ENCODE data around the gene TTC21A.

The TTC21A gene

GRCh38 chr3:39099738-39100499 is 7.6 kb upstream of the TTC21A start:
- Histone ChIP-seq H3K4me3 (ENCODE audit: low read depth in 1 of 2, low read length in 2 of 2) (no peak overlapping the region), H3K9ac (ENCODE audit: low read length) (no peak overlapping the region), H3K9me3 (ENCODE audit: low read length) (no peaks in the 10 kb centered on the region), H3K36me3 (ENCODE audit: insufficient read depth, low read length) (peaks cover 54% of the 10 kb centered on the region), H3K4me1 (ENCODE audit: insufficient read depth, low read length) (peaks cover 10% of the 10 kb centered on the region), H3K27me3 (ENCODE audit: control insufficient read depth in 1 of 2, insufficient read depth in 2 of 2, low read length in 2 of 2) (no peaks in the 10 kb centered on the region), H3K27ac (ENCODE audit: low read depth, low read length) (no peak overlapping the region)

- Histone ChIP-seq H3K27me3 (ENCODE audit: control insufficient read depth in 1 of 2, insufficient read depth in 2 of 2, low read length in 2 of 2) (no peaks in the 10 kb centered on the region), H3K36me3 (ENCODE audit: insufficient read depth, low read length) (peaks cover 48% of the 10 kb centered on the region)
These were observed 7.0 kb upstream of the TTC21A start for GRCh38 chr3:39100500-39100886.

GRCh38 chr3:39101022-39101689 is 6.3 kb upstream of the TTC21A start:
- Histone ChIP-seq H3K4me3 (ENCODE audit: low read depth in 1 of 2, low read length in 2 of 2) (no peak overlapping the region), H3K27ac (ENCODE audit: low read depth, low read length) (no peak overlapping the region), H3K27me3 (ENCODE audit: control insufficient read depth in 1 of 2, insufficient read depth in 2 of 2, low read length in 2 of 2) (no peaks in the 10 kb centered on the region), H3K9ac (ENCODE audit: low read length) (no peak overlapping the region), H3K9me3 (ENCODE audit: low read length) (no peaks in the 10 kb centered on the region), H3K4me1 (ENCODE audit: insufficient read depth, low read length) (peaks cover 21% of the 10 kb centered on the region), H3K36me3 (ENCODE audit: insufficient read depth, low read length) (peaks cover 42% of the 10 kb centered on the region)

More at GRCh38 chr3:39100500-39100886, 7.0 kb upstream of the TTC21A start:
- Histone ChIP-seq H3K9me3 (ENCODE audit: low read length) (no peaks in the 10 kb centered on the region), H3K27ac (ENCODE audit: low read depth, low read length) (no peak overlapping the region), H3K4me3 (ENCODE audit: low read depth in 1 of 2, low read length in 2 of 2) (no peak overlapping the region), H3K4me1 (ENCODE audit: insufficient read depth, low read length) (peaks cover 14% of the 10 kb centered on the region), H3K9ac (ENCODE audit: low read length) (no peak overlapping the region)

- Histone ChIP-seq H3K27ac (ENCODE audit: low read depth, low read length) (no peak overlapping the region), H3K4me3 (ENCODE audit: low read depth in 1 of 2, low read length in 2 of 2) (no peak overlapping the region), H3K4me1 (ENCODE audit: insufficient read depth, low read length) (peaks cover 25% of the 10 kb centered on the region), H3K36me3 (ENCODE audit: insufficient read depth, low read length) (peaks cover 27% of the 10 kb centered on the region), H3K9me3 (ENCODE audit: low read length) (no peaks in the 10 kb centered on the region), H3K27me3 (ENCODE audit: control insufficient read depth in 1 of 2, insufficient read depth in 2 of 2, low read length in 2 of 2) (no peaks in the 10 kb centered on the region), H3K9ac (ENCODE audit: low read length) (no peak overlapping the region)
These were observed 4.8 kb upstream of the TTC21A start for GRCh38 chr3:39102504-39103323.

- Histone ChIP-seq H3K36me3 (ENCODE audit: insufficient read depth, low read length) (peaks cover 21% of the 10 kb centered on the region), H3K4me1 (ENCODE audit: insufficient read depth, low read length) (peaks cover 29% of the 10 kb centered on the region), H3K27me3 (ENCODE audit: control insufficient read depth in 1 of 2, insufficient read depth in 2 of 2, low read length in 2 of 2) (no peaks in the 10 kb centered on the region), H3K4me3 (ENCODE audit: low read depth in 1 of 2, low read length in 2 of 2) (no peak overlapping the region), H3K9me3 (ENCODE audit: low read length) (no peaks in the 10 kb centered on the region), H3K9ac (ENCODE audit: low read length) (no peak overlapping the region), H3K27ac (ENCODE audit: low read depth, low read length) (no peak overlapping the region)
These were observed 4.2 kb upstream of the TTC21A start for GRCh38 chr3:39103324-39103693.

GRCh38 chr3:39103791-39104552 is 3.5 kb upstream of the TTC21A start:
- no peak overlapping the region for H3K4me3 ChIP-seq (ENCODE audit: low read depth in 1 of 2, low read length in 2 of 2)
- peaks cover 34% of the 10 kb centered on the region for H3K4me1 ChIP-seq (ENCODE audit: insufficient read depth, low read length)
- peaks cover 14% of the 10 kb centered on the region for H3K36me3 ChIP-seq (ENCODE audit: insufficient read depth, low read length)
- H3K9me3 ChIP-seq (ENCODE audit: low read length) = no peaks in the 10 kb centered on the region
- H3K27ac ChIP-seq (ENCODE audit: low read depth, low read length) = no peak overlapping the region
- no peak overlapping the region for H3K9ac ChIP-seq (ENCODE audit: low read length)
- H3K27me3 ChIP-seq (ENCODE audit: control insufficient read depth in 1 of 2, insufficient read depth in 2 of 2, low read length in 2 of 2) = no peaks in the 10 kb centered on the region

- Histone ChIP-seq H3K9ac (ENCODE audit: low read length) (no peak overlapping the region), H3K4me3 (ENCODE audit: low read depth in 1 of 2, low read length in 2 of 2) (no peak overlapping the region), H3K4me1 (ENCODE audit: insufficient read depth, low read length) (peaks cover 34% of the 10 kb centered on the region), H3K36me3 (ENCODE audit: insufficient read depth, low read length) (peaks cover 7% of the 10 kb centered on the region), H3K27ac (ENCODE audit: low read depth, low read length) (no peak overlapping the region), H3K27me3 (ENCODE audit: control insufficient read depth in 1 of 2, insufficient read depth in 2 of 2, low read length in 2 of 2) (no peaks in the 10 kb centered on the region), H3K9me3 (ENCODE audit: low read length) (no peaks in the 10 kb centered on the region)
These were observed 2.4 kb upstream of the TTC21A start for GRCh38 chr3:39104961-39105686.

- H3K9ac ChIP-seq (ENCODE audit: low read length) = no peak overlapping the region
- no peaks in the 10 kb centered on the region for H3K9me3 ChIP-seq (ENCODE audit: low read length)
- peak overlapping the region in 1 of 2 donors; percentile 93 for H3K4me3 ChIP-seq (ENCODE audit: low read depth in 1 of 2, low read length in 2 of 2)
- H3K4me1 ChIP-seq (ENCODE audit: insufficient read depth, low read length) = peaks cover 34% of the 10 kb centered on the region
- H3K27me3 ChIP-seq (ENCODE audit: control insufficient read depth in 1 of 2, insufficient read depth in 2 of 2, low read length in 2 of 2) = no peaks in the 10 kb centered on the region
- peaks cover 3% of the 10 kb centered on the region for H3K36me3 ChIP-seq (ENCODE audit: insufficient read depth, low read length)
- H3K27ac ChIP-seq (ENCODE audit: low read depth, low read length) = no peak overlapping the region
These were observed 1.8 kb upstream of the TTC21A start for GRCh38 chr3:39105687-39106063.

- Histone ChIP-seq H3K9me3 (ENCODE audit: low read length) (no peaks in the 10 kb centered on the region), H3K9ac (ENCODE audit: low read length) (peak overlapping the region; percentile 54), H3K4me3 (ENCODE audit: low read depth in 1 of 2, low read length in 2 of 2) (peak overlapping the region; percentile 89 to 93), H3K27me3 (ENCODE audit: control insufficient read depth in 1 of 2, insufficient read depth in 2 of 2, low read length in 2 of 2) (no peaks in the 10 kb centered on the region), H3K27ac (ENCODE audit: low read depth, low read length) (peak overlapping the region; percentile 87), H3K36me3 (ENCODE audit: insufficient read depth, low read length) (no peaks in the 10 kb centered on the region), H3K4me1 (ENCODE audit: insufficient read depth, low read length) (peaks cover 34% of the 10 kb centered on the region)
These were observed 1.1 kb upstream of the TTC21A start for GRCh38 chr3:39106281-39106811.

GRCh38 chr3:39106851-39107387 is 561 bp upstream of the TTC21A start:
- Histone ChIP-seq H3K9me3 (ENCODE audit: low read length) (no peaks in the 10 kb centered on the region), H3K27me3 (ENCODE audit: control insufficient read depth in 1 of 2, insufficient read depth in 2 of 2, low read length in 2 of 2) (no peaks in the 10 kb centered on the region), H3K27ac (ENCODE audit: low read depth, low read length) (peak overlapping the region; percentile 87), H3K36me3 (ENCODE audit: insufficient read depth, low read length) (no peaks in the 10 kb centered on the region), H3K4me1 (ENCODE audit: insufficient read depth, low read length) (peaks cover 34% of the 10 kb centered on the region), H3K9ac (ENCODE audit: low read length) (peak overlapping the region; percentile 54), H3K4me3 (ENCODE audit: low read depth in 1 of 2, low read length in 2 of 2) (peak overlapping the region; percentile 89 to 93)

All from muscle layer of colon (tissue), 2 donors.